ENCODE measurements around the gene GRIFIN.

DNA sequence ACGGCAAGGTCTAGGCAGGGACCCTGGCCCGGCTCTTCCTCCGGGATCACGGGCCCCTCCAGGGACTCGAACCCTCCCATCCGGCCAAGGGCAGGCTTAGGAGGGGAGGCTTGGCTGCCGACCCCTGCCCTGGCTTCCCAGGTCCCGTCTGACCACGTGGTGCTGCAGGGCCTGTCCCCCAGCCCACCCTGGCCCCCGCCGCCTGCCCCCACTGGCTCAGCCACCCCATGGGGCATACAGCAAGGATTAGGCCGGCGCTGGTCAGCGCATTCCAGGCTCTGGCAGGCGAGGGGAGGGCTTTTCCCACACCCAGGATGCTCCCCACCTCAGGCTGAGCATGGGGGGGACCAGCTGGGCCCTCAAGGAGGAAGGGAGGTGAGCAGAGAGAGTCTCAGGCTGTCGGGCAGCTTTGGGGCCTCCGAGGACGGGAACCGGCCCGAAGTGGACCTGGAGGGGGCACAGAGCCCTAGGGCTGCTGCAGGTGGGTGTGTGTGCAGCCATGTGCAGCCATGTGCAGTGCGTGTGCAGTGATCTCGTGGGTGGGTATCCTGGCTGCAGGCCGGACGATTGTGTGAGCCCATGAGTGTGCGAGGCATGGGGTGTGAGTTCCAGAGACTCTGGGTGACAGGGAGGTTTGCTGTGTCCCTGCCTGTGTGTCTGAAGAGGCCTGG, 713 bp upstream of the GRIFIN start:
- TF ChIP-seq POLR2AphosphoS5 (IDR thresholded peaks at IDR 0.05) (no peak), EP300 (IDR thresholded peaks at IDR 0.05) (no peak)
- TF ChIP-seq, protein P1, sequence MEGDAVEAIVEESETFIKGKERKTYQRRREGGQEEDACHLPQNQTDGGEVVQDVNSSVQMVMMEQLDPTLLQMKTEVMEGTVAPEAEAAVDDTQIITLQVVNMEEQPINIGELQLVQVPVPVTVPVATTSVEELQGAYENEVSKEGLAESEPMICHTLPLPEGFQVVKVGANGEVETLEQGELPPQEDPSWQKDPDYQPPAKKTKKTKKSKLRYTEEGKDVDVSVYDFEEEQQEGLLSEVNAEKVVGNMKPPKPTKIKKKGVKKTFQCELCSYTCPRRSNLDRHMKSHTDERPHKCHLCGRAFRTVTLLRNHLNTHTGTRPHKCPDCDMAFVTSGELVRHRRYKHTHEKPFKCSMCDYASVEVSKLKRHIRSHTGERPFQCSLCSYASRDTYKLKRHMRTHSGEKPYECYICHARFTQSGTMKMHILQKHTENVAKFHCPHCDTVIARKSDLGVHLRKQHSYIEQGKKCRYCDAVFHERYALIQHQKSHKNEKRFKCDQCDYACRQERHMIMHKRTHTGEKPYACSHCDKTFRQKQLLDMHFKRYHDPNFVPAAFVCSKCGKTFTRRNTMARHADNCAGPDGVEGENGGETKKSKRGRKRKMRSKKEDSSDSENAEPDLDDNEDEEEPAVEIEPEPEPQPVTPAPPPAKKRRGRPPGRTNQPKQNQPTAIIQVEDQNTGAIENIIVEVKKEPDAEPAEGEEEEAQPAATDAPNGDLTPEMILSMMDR (IDR thresholded peaks at IDR 0.05), result no peak

Data from sigmoid colon (tissue), 4 donors.